GM23338 (cell line): Measurements from ENCODE around the gene ELL2. TPM values are rescaled to one million over a fixed set of nuclear protein-coding genes. Genes with fewer than 3 reads are reported as not detected.

Experiments used
- ATAC-seq: fragments of 200-7000 bp; cut with Tn5 transposase; 3 replicates; pipeline ENCODE4 v1.9.1; 2020
- DNase-seq: peaks from one replicate; pipeline ENCODE4 v3.0.0-alpha.2; 2015; ENCODE audit warnings: low spot score
- H2AFZ ChIP-seq: fragments of 200-600 bp; sonication (generic); 2 replicates; pipeline ENCODE4 v1.8.0; 2016; ENCODE audit warnings: antibody characterized with exemption, mild to moderate bottlenecking, moderate library complexity
- H3F3A ChIP-seq: fragments of 200-600 bp; sonication (generic); replicated peaks from 2 replicates; pipeline ENCODE4 v1.8.0; 2017; ENCODE audit warnings: antibody characterized with exemption, mixed run types, low read depth
- H3K27ac ChIP-seq: fragments of 200-600 bp; sonication (generic); 2 replicates; pipeline ENCODE4 v1.6.1; 2016; ENCODE audit warnings: low read depth
- H3K27me3 ChIP-seq: fragments of 200-600 bp; sonication (generic); 2 replicates; pipeline ENCODE4 v1.8.0; 2016; ENCODE audit warnings: mild to moderate bottlenecking, mixed run types, moderate library complexity; ENCODE audit not compliant: insufficient read depth
- H3K36me3 ChIP-seq: fragments of 200-600 bp; sonication (generic); 2 replicates; pipeline ENCODE4 v1.8.0; 2016; ENCODE audit warnings: mild to moderate bottlenecking; ENCODE audit not compliant: insufficient read depth
- H3K4me1 ChIP-seq: fragments of 200-600 bp; sonication (generic); 2 replicates; pipeline ENCODE4 v1.8.0; 2016; ENCODE audit warnings: mild to moderate bottlenecking, moderate library complexity; ENCODE audit not compliant: insufficient read depth
- H3K4me2 ChIP-seq: fragments of 200-600 bp; sonication (generic); 2 replicates; pipeline ENCODE4 v1.7.1; 2017; ENCODE audit warnings: mixed run types
- H3K4me3 ChIP-seq: fragments of 200-600 bp; sonication (generic); 2 replicates; pipeline ENCODE4 v1.6.1; 2016; ENCODE audit warnings: mixed run types
- H3K79me2 ChIP-seq: fragments of 200-600 bp; sonication (generic); replicated peaks from 2 replicates; pipeline ENCODE4 v1.8.0; 2017; ENCODE audit warnings: mild to moderate bottlenecking; ENCODE audit not compliant: insufficient read depth
- H3K9me2 ChIP-seq: fragments of 200-600 bp; sonication (generic); 2 replicates; pipeline ENCODE4 v1.8.0; 2017; ENCODE audit not compliant: insufficient read depth
- H4K20me1 ChIP-seq: fragments of 200-600 bp; sonication (generic); replicated peaks from 2 replicates; pipeline ENCODE4 v1.8.0; 2017; ENCODE audit warnings: mild to moderate bottlenecking; ENCODE audit not compliant: insufficient read depth
- H3K27ac Mint-ChIP-seq: 2 replicates; pipeline ENCODE4 v1.8.0; 2020; ENCODE audit warnings: inconsistent platforms, mild to moderate bottlenecking, moderate library complexity, mixed read lengths
- H3K27me3 Mint-ChIP-seq: 3 replicates; pipeline ENCODE4 v1.8.0; 2022; ENCODE audit warnings: low read depth, mild to moderate bottlenecking, moderate library complexity, mixed read lengths, inconsistent platforms; ENCODE audit not compliant: insufficient read depth, poor library complexity
- H3K36me3 Mint-ChIP-seq: 3 replicates; pipeline ENCODE4 v1.8.0; 2021; ENCODE audit warnings: low read depth, mild to moderate bottlenecking, inconsistent platforms, moderate library complexity, mixed read lengths
- H3K4me1 Mint-ChIP-seq: 3 replicates; pipeline ENCODE4 v1.8.0; 2020; ENCODE audit warnings: mild to moderate bottlenecking, inconsistent platforms, mixed read lengths
- H3K4me3 Mint-ChIP-seq: 3 replicates; pipeline ENCODE4 v1.8.0; 2021; ENCODE audit warnings: moderate library complexity, mild to moderate bottlenecking, inconsistent platforms, mixed read lengths
- H3K9me3 Mint-ChIP-seq: 3 replicates; pipeline ENCODE4 v1.8.0; 2020; ENCODE audit warnings: moderate library complexity, mild to moderate bottlenecking, inconsistent platforms, mixed read lengths
- CREB1 ChIP-seq: fragments of 250-450 bp; sonication (Bioruptor Pico); IDR thresholded peaks from 2 replicates; pipeline ENCODE4 v1.5.0; 2020; ENCODE audit warnings: low read depth, mild to moderate bottlenecking, moderate library complexity
- EZH2 ChIP-seq: fragments of 200-600 bp; sonication (generic); IDR thresholded peaks from one replicate; pipeline ENCODE4 v1.8.0; 2017; ENCODE audit warnings: antibody characterized with exemption, mild to moderate bottlenecking, low read depth; ENCODE audit not compliant: unreplicated experiment
- EZH2phosphoT487 ChIP-seq: fragments of 200-600 bp; sonication (generic); IDR thresholded peaks from one replicate; pipeline ENCODE4 v1.8.1; 2018; ENCODE audit warnings: antibody characterized with exemption; ENCODE audit not compliant: unreplicated experiment
- JUNB ChIP-seq: IDR thresholded peaks from one replicate; pipeline ENCODE4 v1.6.1; 2016; ENCODE audit warnings: antibody characterized with exemption; ENCODE audit not compliant: unreplicated experiment
- NANOG ChIP-seq: IDR thresholded peaks from 2 replicates; pipeline ENCODE4 v1.6.1; 2016; ENCODE audit warnings: antibody characterized with exemption, borderline replicate concordance
- POLR2AphosphoS5 ChIP-seq: IDR thresholded peaks from 2 replicates; pipeline ENCODE4 v1.6.1; 2016; ENCODE audit warnings: antibody characterized with exemption, low read depth
- STAT1 ChIP-seq: IDR thresholded peaks from one replicate; pipeline ENCODE4 v1.6.1; 2016; ENCODE audit warnings: antibody characterized with exemption; ENCODE audit not compliant: unreplicated experiment
- ZNF114 ChIP-seq: fragments of 250-450 bp; sonication (Bioruptor Pico); IDR thresholded peaks from 2 replicates; pipeline ENCODE4 v1.5.0; 2020; ENCODE audit warnings: mild to moderate bottlenecking, moderate library complexity
- ZNF331 ChIP-seq: fragments of 250-450 bp; sonication (Bioruptor Pico); IDR thresholded peaks from 2 replicates; pipeline ENCODE4 v1.5.0; 2020; ENCODE audit warnings: low read depth, mild to moderate bottlenecking, moderate library complexity
- polyA plus RNA-seq: library from polyadenylated mRNA; unstranded; fragments of >200 nt; fragmentation: Nextera tagmentation; extraction: Ambion mirVana; gene quantifications from 2 replicates; pipeline ENCODE4 v1.2.1, GENCODE V29; 2016
- total RNA-seq: library from RNA; depleted of rRNA; stranded (reverse); fragments of >200 nt; shearing (Covaris generic); gene quantifications from 2 replicates; pipeline ENCODE4 v1.2.3, GENCODE V29; 2014
- TF ChIP-seq, protein P1 (sequence below): IDR thresholded peaks from one replicate; pipeline ENCODE4 v1.6.1; 2018; ENCODE audit warnings: antibody characterized with exemption; ENCODE audit not compliant: unreplicated experiment
- TF ChIP-seq, protein P2 (sequence below): fragments of 250-450 bp; sonication (Bioruptor Pico); IDR thresholded peaks from 2 replicates; pipeline ENCODE4 v1.5.0; 2020; ENCODE audit warnings: mild to moderate bottlenecking, moderate library complexity
- TF ChIP-seq, protein P3 (sequence below): IDR thresholded peaks from 2 replicates; pipeline ENCODE4 v1.6.1; 2016; ENCODE audit warnings: antibody characterized with exemption
- TF ChIP-seq, protein P4 (sequence below), 2 experiments: fragments of 200-600 bp in 1 of 2; sonication (generic) in 1 of 2; conservative IDR thresholded peaks; 2 replicates each; pipeline versions ENCODE4 v1.5.1 to v1.6.1; 2016 to 2017; ENCODE audit warnings: antibody characterized with exemption in 2 of 2, low read depth in 2 of 2, mild to moderate bottlenecking in 2 of 2, moderate library complexity in 1 of 2

Gene ELL2
- total and polyA plus RNA-seq, 2 experiments from 2014 or later = 7.4 to 32.6 TPM

DNA sequence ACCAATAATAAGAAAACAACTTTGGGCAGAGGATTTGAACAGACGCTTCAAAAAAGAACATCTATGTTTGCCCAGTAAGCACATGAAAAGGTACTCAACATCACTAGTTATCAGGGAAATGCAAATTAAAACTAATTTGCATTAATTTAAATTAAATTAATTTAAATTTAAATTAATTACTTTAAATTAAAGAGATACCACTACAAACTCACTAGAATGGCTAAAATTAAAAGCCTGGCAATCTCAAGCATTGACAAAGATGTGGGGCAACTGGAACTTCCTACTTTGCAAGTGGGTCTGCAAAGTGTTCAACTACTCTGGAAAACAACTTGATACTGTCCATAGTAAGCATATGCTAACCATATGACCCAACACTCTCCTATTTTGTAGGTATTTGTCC is 32.1 kb upstream of the ELL2 start:
- Histone ChIP-seq H3K4me2 (no peak overlapping the region), H3K4me1 (no peaks in the 10 kb centered on the region), H3K4me3 (no peak overlapping the region), H3K27me3 (no peaks in the 10 kb centered on the region), H3K79me2 (no peaks in the 10 kb centered on the region), H2AFZ (no peak overlapping the region), H3K9me2 (no peaks in the 10 kb centered on the region), H3K36me3 (no peaks in the 10 kb centered on the region), H3K27ac (no peak overlapping the region), H4K20me1 (no peaks in the 10 kb centered on the region), H3F3A (no peaks in the 10 kb centered on the region)
- no peaks in the 10 kb centered on the region for H3K4me1 Mint-ChIP-seq
- no peaks in the 10 kb centered on the region for H3K36me3 Mint-ChIP-seq
- H3K27me3 Mint-ChIP-seq = no peaks in the 10 kb centered on the region
- no peak overlapping the region for H3K27ac Mint-ChIP-seq
- TF ChIP-seq EZH2 (no peak), CREB1 (CRISPR knock-in tag) (no peak), NANOG (no peak), ZNF331 (CRISPR knock-in tag) (no peak), POLR2AphosphoS5 (no peak), JUNB (no peak), ZNF114 (CRISPR knock-in tag) (no peak), EZH2phosphoT487 (no peak), STAT1 (no peak)
- TF ChIP-seq, protein P1, sequence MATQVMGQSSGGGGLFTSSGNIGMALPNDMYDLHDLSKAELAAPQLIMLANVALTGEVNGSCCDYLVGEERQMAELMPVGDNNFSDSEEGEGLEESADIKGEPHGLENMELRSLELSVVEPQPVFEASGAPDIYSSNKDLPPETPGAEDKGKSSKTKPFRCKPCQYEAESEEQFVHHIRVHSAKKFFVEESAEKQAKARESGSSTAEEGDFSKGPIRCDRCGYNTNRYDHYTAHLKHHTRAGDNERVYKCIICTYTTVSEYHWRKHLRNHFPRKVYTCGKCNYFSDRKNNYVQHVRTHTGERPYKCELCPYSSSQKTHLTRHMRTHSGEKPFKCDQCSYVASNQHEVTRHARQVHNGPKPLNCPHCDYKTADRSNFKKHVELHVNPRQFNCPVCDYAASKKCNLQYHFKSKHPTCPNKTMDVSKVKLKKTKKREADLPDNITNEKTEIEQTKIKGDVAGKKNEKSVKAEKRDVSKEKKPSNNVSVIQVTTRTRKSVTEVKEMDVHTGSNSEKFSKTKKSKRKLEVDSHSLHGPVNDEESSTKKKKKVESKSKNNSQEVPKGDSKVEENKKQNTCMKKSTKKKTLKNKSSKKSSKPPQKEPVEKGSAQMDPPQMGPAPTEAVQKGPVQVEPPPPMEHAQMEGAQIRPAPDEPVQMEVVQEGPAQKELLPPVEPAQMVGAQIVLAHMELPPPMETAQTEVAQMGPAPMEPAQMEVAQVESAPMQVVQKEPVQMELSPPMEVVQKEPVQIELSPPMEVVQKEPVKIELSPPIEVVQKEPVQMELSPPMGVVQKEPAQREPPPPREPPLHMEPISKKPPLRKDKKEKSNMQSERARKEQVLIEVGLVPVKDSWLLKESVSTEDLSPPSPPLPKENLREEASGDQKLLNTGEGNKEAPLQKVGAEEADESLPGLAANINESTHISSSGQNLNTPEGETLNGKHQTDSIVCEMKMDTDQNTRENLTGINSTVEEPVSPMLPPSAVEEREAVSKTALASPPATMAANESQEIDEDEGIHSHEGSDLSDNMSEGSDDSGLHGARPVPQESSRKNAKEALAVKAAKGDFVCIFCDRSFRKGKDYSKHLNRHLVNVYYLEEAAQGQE = no peak
- TF ChIP-seq, protein P2, sequence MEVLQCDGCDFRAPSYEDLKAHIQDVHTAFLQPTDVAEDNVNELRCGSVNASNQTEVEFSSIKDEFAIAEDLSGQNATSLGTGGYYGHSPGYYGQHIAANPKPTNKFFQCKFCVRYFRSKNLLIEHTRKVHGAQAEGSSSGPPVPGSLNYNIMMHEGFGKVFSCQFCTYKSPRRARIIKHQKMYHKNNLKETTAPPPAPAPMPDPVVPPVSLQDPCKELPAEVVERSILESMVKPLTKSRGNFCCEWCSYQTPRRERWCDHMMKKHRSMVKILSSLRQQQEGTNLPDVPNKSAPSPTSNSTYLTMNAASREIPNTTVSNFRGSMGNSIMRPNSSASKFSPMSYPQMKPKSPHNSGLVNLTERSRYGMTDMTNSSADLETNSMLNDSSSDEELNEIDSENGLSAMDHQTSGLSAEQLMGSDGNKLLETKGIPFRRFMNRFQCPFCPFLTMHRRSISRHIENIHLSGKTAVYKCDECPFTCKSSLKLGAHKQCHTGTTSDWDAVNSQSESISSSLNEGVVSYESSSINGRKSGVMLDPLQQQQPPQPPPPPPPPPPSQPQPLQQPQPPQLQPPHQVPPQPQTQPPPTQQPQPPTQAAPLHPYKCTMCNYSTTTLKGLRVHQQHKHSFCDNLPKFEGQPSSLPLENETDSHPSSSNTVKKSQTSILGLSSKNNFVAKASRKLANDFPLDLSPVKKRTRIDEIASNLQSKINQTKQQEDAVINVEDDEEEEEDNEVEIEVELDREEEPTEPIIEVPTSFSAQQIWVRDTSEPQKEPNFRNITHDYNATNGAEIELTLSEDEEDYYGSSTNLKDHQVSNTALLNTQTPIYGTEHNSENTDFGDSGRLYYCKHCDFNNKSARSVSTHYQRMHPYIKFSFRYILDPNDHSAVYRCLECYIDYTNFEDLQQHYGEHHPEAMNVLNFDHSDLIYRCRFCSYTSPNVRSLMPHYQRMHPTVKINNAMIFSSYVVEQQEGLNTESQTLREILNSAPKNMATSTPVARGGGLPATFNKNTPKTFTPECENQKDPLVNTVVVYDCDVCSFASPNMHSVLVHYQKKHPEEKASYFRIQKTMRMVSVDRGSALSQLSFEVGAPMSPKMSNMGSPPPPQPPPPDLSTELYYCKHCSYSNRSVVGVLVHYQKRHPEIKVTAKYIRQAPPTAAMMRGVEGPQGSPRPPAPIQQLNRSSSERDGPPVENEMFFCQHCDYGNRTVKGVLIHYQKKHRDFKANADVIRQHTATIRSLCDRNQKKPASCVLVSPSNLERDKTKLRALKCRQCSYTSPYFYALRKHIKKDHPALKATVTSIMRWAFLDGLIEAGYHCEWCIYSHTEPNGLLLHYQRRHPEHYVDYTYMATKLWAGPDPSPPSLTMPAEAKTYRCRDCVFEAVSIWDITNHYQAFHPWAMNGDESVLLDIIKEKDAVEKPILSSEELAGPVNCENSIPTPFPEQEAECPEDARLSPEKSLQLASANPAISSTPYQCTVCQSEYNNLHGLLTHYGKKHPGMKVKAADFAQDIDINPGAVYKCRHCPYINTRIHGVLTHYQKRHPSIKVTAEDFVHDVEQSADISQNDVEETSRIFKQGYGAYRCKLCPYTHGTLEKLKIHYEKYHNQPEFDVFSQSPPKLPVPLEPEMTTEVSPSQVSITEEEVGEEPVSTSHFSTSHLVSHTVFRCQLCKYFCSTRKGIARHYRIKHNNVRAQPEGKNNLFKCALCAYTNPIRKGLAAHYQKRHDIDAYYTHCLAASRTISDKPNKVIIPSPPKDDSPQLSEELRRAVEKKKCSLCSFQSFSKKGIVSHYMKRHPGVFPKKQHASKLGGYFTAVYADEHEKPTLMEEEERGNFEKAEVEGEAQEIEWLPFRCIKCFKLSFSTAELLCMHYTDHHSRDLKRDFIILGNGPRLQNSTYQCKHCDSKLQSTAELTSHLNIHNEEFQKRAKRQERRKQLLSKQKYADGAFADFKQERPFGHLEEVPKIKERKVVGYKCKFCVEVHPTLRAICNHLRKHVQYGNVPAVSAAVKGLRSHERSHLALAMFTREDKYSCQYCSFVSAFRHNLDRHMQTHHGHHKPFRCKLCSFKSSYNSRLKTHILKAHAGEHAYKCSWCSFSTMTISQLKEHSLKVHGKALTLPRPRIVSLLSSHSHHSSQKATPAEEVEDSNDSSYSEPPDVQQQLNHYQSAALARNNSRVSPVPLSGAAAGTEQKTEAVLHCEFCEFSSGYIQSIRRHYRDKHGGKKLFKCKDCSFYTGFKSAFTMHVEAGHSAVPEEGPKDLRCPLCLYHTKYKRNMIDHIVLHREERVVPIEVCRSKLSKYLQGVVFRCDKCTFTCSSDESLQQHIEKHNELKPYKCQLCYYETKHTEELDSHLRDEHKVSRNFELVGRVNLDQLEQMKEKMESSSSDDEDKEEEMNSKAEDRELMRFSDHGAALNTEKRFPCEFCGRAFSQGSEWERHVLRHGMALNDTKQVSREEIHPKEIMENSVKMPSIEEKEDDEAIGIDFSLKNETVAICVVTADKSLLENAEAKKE = no peak
- TF ChIP-seq, protein P3, sequence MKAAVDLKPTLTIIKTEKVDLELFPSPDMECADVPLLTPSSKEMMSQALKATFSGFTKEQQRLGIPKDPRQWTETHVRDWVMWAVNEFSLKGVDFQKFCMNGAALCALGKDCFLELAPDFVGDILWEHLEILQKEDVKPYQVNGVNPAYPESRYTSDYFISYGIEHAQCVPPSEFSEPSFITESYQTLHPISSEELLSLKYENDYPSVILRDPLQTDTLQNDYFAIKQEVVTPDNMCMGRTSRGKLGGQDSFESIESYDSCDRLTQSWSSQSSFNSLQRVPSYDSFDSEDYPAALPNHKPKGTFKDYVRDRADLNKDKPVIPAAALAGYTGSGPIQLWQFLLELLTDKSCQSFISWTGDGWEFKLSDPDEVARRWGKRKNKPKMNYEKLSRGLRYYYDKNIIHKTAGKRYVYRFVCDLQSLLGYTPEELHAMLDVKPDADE = no peak
- TF ChIP-seq, protein P4, sequence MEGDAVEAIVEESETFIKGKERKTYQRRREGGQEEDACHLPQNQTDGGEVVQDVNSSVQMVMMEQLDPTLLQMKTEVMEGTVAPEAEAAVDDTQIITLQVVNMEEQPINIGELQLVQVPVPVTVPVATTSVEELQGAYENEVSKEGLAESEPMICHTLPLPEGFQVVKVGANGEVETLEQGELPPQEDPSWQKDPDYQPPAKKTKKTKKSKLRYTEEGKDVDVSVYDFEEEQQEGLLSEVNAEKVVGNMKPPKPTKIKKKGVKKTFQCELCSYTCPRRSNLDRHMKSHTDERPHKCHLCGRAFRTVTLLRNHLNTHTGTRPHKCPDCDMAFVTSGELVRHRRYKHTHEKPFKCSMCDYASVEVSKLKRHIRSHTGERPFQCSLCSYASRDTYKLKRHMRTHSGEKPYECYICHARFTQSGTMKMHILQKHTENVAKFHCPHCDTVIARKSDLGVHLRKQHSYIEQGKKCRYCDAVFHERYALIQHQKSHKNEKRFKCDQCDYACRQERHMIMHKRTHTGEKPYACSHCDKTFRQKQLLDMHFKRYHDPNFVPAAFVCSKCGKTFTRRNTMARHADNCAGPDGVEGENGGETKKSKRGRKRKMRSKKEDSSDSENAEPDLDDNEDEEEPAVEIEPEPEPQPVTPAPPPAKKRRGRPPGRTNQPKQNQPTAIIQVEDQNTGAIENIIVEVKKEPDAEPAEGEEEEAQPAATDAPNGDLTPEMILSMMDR (conservative IDR thresholded peaks at IDR 0.05; ENCODE audit: low read depth in 2 of 2) = no peak
- no peaks in the 10 kb centered on the region for H3K9me3 Mint-ChIP-seq
- H3K4me3 Mint-ChIP-seq = no peak overlapping the region
- ATAC-seq = no peak
- DNase-seq = no peak
